ENCODE results near the gene NKD1.

GRCh38 chr16:50659806-50660205, 111.6 kb downstream of the NKD1 start:
- TF ChIP-seq EZH2 (IDR thresholded peaks at IDR 0.05; ENCODE audit: insufficient read depth, poor library complexity, severe bottlenecking) (no peak), EZH2phosphoT487 (IDR thresholded peaks at IDR 0.05; ENCODE audit: insufficient read depth, low read depth) (no peak)

All from GM23248 (cell line).